Activated T-helper 2 cell treated with anti-CD3 and anti-CD28 coated beads, Interferon-gamma antibody, Interleukin-2, Interleukin-4, amounts not matched to agents 10 μg/mL and 5 μg/mL and 100 μg/mL, durations not matched to agents 14 hours and 24 hours and 36 hours (primary cell): ENCODE results near the gene ADPRH. TPM values are rescaled to one million over a fixed set of nuclear protein-coding genes. Genes with fewer than 3 reads are reported as not detected.
A peak's percentile ranks its signal among the peaks of the same experiment; 100 is the strongest.
"Not testable (repeated sequence)": the region's sequence is repeated elsewhere in the genome, so short reads cannot be mapped to it uniquely, and the experiment has no call there.

ENCODE experiments used
- DNase-seq: peaks from one replicate; pipeline ENCODE4 v3.0.0; 2021; ENCODE audit warnings: low spot score
- H3K27ac Mint-ChIP-seq: one replicate; pipeline ENCODE4 v1.8.0; 2021; ENCODE audit warnings: mixed read lengths
- H3K27me3 Mint-ChIP-seq: one replicate; pipeline ENCODE4 v1.8.0; 2021; ENCODE audit warnings: low read depth, mixed read lengths
- H3K36me3 Mint-ChIP-seq: one replicate; pipeline ENCODE4 v1.8.0; 2021; ENCODE audit warnings: low read depth, mixed read lengths
- H3K4me1 Mint-ChIP-seq: one replicate; pipeline ENCODE4 v1.8.0; 2021; ENCODE audit warnings: low read depth, mixed read lengths
- H3K4me3 Mint-ChIP-seq: one replicate; pipeline ENCODE4 v1.8.0; 2021; ENCODE audit warnings: low read depth, mild to moderate bottlenecking, moderate library complexity, mixed read lengths
- H3K9me3 Mint-ChIP-seq: one replicate; pipeline ENCODE4 v1.8.0; 2021; ENCODE audit warnings: mixed read lengths
- intact Hi-C: fragments of 100-400 bp; cut with micrococcal nuclease; formaldehyde crosslinking; loops from one replicate; pipeline ENCODE4 v1.15.1; 2023
- total RNA-seq: library from RNA; stranded (reverse); gene quantifications from 2 replicates; pipeline ENCODE4 v1.2.3, GENCODE V29; 2022

The ADPRH gene
- total RNA-seq, 1 donor from 2014 or later = 5.5 TPM

DNA sequence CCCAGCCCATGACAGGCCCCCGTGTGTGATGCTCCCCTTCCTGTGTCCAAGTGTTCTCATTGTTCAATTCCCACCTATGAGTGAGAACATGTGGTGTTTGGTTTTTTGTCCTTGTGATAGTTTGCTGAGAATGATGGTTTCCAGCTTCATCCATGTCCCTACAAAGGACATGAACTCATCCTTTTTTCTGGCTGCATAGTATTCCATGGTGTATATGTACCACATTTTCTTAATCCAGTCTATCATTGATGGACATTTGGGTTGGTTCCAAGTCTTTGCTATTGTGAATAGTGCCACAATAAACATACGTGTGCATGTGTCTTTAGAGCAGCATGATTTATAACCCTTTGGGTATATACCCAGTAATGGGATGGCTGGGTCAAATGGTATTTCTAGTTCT, 16.0 kb upstream of the ADPRH start:
- not testable (repeated sequence) for H3K9me3 Mint-ChIP-seq, H3K27ac Mint-ChIP-seq, H3K27me3 Mint-ChIP-seq, H3K4me3 Mint-ChIP-seq, H3K36me3 Mint-ChIP-seq, DNase-seq
- H3K4me1 Mint-ChIP-seq = peaks cover 26% of the 10 kb centered on the region
- intact Hi-C loops = loop anchor here (2.0 kb wide), 1 partner anchor 15 kb away; the partner anchor contains the start of gene ADPRH

DNA sequence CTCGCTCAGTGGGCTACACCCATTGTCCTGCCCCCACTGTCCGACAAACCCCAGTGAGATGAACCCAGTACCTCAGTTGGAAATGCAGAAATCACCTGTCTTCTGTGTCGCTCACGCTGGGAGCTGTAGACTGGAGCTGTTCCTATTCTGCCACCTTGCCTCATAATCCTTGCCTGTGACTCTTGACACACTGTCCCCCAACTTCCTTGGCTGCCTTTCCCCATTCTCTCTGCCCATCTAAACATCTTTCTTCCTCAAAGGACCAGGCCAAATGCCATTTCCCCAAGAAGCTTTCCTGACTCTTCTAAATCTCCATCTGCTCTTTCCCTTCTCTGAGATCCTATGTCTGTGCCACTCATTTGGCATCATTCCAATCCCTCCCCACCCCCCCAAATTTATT, 10.1 kb upstream of the ADPRH start:
- intact Hi-C loops = no loop called here
- Mint-ChIP-seq H3K9me3 (no peaks in the 10 kb centered on the region), H3K4me3 (no peak overlapping the region), H3K27me3 (peaks cover 9% of the 10 kb centered on the region), H3K4me1 (peaks cover 13% of the 10 kb centered on the region), H3K27ac (no peak overlapping the region), H3K36me3 (no peaks in the 10 kb centered on the region)
- no peak for DNase-seq

DNA sequence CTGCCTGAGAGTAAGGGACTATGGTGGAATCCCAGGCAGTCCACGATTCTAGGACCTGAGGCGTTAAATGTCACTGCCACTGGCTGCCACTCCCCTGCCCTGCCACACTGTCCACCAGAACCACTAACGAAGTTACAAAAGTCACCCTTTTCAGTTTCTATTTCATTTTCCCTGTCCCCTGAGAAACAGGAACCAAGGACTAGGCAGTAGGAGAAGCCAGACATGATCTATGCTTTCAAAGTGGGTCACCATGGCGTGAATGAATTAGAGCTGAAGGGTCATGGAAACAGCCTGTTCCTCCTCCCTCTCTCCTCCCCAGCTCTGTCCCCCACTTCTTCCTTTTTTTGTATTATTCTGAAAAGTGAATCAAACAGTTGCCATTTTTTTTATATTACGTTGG, 9.1 kb upstream of the ADPRH start:
- DNase-seq = no peak
- no peak overlapping the region for H3K4me3 Mint-ChIP-seq
- H3K27ac Mint-ChIP-seq = no peak overlapping the region
- no peaks in the 10 kb centered on the region for H3K36me3 Mint-ChIP-seq
- H3K27me3 Mint-ChIP-seq = peaks cover 9% of the 10 kb centered on the region
- intact Hi-C loops = no loop called here
- H3K9me3 Mint-ChIP-seq = no peaks in the 10 kb centered on the region
- H3K4me1 Mint-ChIP-seq = peaks cover 16% of the 10 kb centered on the region

DNA sequence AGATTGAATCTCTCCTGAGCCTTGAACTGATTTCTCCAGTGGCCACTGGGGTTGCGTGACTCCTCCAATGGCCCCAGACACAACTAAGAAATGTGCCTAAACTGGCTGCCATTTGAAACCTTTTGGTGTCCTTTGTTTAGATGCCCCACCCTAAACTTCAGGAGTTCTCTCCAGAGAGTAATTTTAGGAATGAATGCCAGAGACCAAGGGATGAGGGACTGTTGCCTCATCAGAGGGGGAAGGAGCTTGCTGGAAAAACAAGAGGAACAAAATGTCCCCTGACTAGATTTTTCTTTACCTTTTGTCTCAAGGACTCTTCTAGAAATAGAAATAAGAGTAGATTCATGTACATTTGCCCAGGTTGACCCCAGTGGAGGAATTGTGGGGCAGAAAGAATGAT, 8.1 kb upstream of the ADPRH start:
- no peak for DNase-seq
- Mint-ChIP-seq H3K27me3 (peaks cover 9% of the 10 kb centered on the region), H3K36me3 (no peaks in the 10 kb centered on the region), H3K27ac (no peak overlapping the region), H3K9me3 (no peaks in the 10 kb centered on the region), H3K4me3 (no peak overlapping the region), H3K4me1 (peaks cover 14% of the 10 kb centered on the region)
- intact Hi-C loops = no loop called here

DNA sequence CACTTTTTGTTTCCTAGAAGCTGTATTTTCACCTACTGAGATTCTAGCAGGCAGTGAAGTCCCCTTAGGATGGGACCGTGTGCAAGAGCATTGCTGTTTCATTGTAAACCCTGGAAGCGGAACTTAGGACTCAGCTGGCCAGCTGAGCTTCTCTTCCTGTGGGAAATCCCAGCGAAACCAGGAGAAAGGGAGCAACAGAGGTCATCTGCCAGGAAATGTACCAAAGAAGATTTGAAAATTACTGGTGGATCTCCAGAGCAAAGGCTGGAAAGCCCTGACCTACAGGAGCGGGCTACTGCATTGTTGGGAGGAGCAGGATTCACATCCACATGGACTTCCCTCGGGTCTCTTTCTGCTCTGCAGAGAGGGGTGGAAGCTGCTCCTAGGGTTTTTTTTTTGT, 7.6 kb upstream of the ADPRH start:
- no peak overlapping the region for H3K4me3 Mint-ChIP-seq
- H3K4me1 Mint-ChIP-seq = peaks cover 12% of the 10 kb centered on the region
- intact Hi-C loops = no loop called here
- no peak overlapping the region for H3K27ac Mint-ChIP-seq
- no peak for DNase-seq
- peaks cover 9% of the 10 kb centered on the region for H3K27me3 Mint-ChIP-seq
- no peaks in the 10 kb centered on the region for H3K36me3 Mint-ChIP-seq
- no peaks in the 10 kb centered on the region for H3K9me3 Mint-ChIP-seq

DNA sequence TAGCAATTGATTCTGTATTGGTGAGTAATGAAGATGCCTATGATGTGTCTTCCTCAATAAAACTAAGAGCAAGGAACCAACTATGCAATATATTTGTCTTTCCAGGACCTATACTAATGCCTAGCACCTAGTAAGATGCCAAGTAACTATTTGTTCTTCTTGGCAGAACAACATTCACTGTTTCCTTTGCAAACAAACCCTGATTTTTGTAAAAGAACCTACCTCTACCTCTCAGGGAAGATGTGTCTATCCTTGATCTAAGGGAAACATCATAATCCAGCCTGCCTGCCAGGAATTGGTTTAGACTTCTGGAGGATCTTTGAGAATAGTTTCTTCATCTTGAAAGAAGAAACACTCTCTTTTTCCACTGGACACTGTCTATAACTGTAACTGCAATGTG, 3.8 kb upstream of the ADPRH start:
- Mint-ChIP-seq H3K27me3 (peaks cover 1% of the 10 kb centered on the region), H3K27ac (no peak overlapping the region), H3K4me1 (peaks cover 14% of the 10 kb centered on the region), H3K9me3 (no peaks in the 10 kb centered on the region), H3K4me3 (no peak overlapping the region), H3K36me3 (no peaks in the 10 kb centered on the region)
- intact Hi-C loops = loop anchor here (5.0 kb wide), 1 partner anchor 102 kb away; the partner anchor contains the start of gene COX17
- no peak for DNase-seq

DNA sequence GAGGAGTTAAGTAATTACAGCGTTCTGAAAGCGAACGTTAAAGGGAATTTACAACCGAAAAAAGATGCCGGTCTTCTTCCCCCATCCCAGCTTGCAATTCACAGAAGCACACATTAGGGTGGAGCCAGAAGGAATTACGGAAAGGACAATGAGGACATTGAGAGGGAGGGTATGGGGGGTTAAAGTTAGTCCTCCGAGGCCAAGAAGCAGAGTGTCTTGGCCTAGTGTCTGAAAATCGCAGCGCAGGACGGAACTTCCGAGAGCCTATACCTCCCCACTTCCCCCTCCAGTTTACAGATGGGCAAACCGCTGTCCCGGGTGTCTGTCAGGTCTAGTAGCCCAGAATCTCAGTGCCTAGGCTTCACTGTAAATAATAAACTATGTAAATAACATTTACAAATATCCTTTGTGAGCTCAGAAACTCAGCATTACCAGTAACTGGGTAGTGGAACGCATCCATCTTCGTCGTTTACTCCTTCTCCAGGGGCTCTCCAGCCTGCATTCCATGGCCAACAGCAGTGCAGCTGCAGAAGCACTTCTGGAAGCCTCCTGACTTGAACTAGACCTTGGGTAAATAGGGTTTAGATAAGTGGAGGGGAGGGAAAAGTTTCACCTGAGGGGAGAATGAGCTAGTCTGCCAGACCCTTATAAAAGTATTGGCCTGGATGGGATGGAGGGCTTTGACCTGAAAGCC, 922 bp downstream of the ADPRH start:
- no peaks in the 10 kb centered on the region for H3K27me3 Mint-ChIP-seq
- DNase-seq = no peak
- H3K4me3 Mint-ChIP-seq = peak overlapping the region; percentile 84
- peaks cover 25% of the 10 kb centered on the region for H3K4me1 Mint-ChIP-seq
- H3K9me3 Mint-ChIP-seq = no peaks in the 10 kb centered on the region
- peak overlapping the region; percentile 85 for H3K27ac Mint-ChIP-seq
- intact Hi-C loops = loop anchor here (1.0 to 10.0 kb wide), 2 partner anchors 55 to 117 kb away; partner anchors contain the start of gene TMEM39A
- H3K36me3 Mint-ChIP-seq = no peaks in the 10 kb centered on the region

DNA sequence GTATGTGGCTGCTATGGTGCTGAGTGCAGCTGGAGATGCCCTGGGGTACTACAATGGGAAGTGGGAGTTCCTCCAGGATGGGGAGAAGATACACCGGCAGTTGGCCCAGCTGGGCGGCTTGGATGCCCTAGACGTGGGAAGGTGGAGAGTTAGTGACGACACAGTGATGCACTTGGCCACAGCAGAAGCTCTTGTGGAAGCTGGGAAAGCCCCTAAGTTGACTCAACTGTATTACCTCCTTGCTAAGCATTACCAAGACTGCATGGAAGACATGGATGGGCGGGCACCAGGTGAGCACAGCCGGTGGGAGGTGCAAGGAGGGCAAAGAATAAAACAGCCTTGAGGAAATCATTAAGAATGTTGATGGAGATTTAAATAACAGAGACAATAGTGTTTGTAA, 2.9 kb downstream of the ADPRH start:
- Mint-ChIP-seq H3K27ac (peak overlapping the region; percentile 27), H3K27me3 (no peaks in the 10 kb centered on the region), H3K36me3 (peaks cover 4% of the 10 kb centered on the region), H3K9me3 (no peaks in the 10 kb centered on the region), H3K4me3 (no peak overlapping the region), H3K4me1 (peaks cover 28% of the 10 kb centered on the region)
- intact Hi-C loops = loop anchor here (10.0 kb wide), 1 partner anchor 53 kb away; no protein-coding TSS in a partner anchor
- no peak for DNase-seq

DNA sequence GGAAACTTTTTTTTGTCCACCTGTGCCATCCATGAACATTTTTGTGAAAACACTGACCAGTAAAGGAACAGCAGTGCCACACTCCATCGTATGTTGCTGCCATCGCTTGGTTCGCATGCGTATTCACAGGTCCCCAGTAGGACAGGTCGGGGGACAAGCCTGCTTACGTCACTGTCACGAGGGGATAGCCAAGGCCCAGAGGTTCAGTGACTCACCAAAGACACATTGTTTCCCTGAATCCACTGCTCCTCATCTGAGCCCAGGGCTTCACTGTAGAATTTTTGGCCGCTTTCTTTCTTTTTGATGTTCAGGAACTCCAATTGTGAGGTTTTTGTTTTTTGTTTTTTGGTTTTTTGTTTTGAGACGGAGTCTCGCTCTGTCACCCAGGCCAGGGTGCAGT, 5.9 kb downstream of the ADPRH start:
- peaks cover 15% of the 10 kb centered on the region for H3K36me3 Mint-ChIP-seq
- intact Hi-C loops = loop anchor here (10.0 kb wide), 1 partner anchor 50 kb away; no protein-coding TSS in a partner anchor

DNA sequence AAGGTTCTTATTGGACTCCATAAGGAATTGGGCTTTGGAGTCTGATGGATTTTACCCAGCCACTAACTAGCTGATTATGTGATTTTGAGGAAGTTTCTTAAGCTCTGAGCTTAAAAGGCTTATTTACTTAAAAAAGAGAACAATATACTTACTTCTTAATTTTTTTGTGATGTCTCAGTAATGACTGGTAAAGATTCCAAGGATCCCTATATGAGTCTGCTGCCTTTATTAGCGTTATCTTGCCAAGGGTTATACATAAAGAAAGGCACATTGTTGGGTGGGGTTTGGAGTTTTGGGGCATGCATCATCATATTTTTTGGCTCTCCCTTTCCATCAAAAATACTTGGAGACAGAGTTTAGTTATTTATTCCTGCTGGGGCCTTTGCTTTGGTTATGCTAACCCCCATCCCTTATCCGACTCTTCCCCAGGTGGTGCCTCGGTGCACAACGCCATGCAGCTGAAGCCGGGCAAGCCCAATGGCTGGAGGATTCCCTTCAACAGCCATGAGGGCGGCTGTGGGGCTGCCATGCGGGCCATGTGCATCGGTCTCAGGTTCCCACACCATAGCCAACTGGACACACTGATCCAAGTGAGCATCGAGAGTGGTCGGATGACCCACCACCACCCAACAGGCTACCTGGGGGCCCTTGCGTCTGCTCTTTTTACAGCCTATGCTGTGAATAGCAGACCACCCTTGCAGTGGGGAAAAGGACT, 6.7 kb downstream of the ADPRH start:
- Mint-ChIP-seq H3K4me1 (peaks cover 36% of the 10 kb centered on the region), H3K9me3 (peaks cover 3% of the 10 kb centered on the region), H3K27ac (no peak overlapping the region), H3K4me3 (no peak overlapping the region), H3K27me3 (peaks cover 6% of the 10 kb centered on the region), H3K36me3 (peaks cover 17% of the 10 kb centered on the region)
- no peak for DNase-seq
- intact Hi-C loops = loop anchor here (10.0 kb wide), 1 partner anchor 49 kb away; no protein-coding TSS in a partner anchor

More for the DNA sequence above, 5.9 kb downstream of the ADPRH start:
- peaks cover 4% of the 10 kb centered on the region for H3K27me3 Mint-ChIP-seq
- H3K9me3 Mint-ChIP-seq = peaks cover 3% of the 10 kb centered on the region
- no peak for DNase-seq
- peaks cover 40% of the 10 kb centered on the region for H3K4me1 Mint-ChIP-seq
- no peak overlapping the region for H3K4me3 Mint-ChIP-seq
- no peak overlapping the region for H3K27ac Mint-ChIP-seq

DNA sequence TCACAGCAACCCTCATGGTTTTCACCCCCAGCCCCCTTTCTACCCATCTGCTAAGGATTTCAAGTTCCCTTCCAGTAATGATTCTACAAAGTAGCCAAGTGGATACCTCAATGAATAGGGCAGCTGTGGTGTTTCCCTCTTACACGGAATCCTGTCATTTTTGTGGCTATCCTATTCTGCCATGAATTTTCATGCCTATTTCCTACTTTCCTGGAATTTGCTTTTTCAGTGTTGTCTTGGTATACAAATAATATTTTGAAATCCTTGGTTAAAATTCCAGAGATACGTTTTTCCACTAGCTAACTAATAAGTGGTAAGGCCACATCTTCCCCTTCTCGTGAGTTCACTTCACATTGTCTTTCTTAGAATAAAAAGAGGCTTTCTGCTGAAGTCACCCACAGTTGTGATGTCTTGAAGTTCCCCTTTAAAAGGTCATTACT, 7.5 kb downstream of the ADPRH start:
- H3K4me1 Mint-ChIP-seq = peaks cover 33% of the 10 kb centered on the region
- H3K4me3 Mint-ChIP-seq = no peak overlapping the region
- DNase-seq = no peak
- intact Hi-C loops = loop anchor here (10.0 kb wide), 1 partner anchor 48 kb away; no protein-coding TSS in a partner anchor
- H3K9me3 Mint-ChIP-seq = peaks cover 3% of the 10 kb centered on the region
- no peak overlapping the region for H3K27ac Mint-ChIP-seq
- peaks cover 6% of the 10 kb centered on the region for H3K27me3 Mint-ChIP-seq
- H3K36me3 Mint-ChIP-seq = peaks cover 17% of the 10 kb centered on the region

DNA sequence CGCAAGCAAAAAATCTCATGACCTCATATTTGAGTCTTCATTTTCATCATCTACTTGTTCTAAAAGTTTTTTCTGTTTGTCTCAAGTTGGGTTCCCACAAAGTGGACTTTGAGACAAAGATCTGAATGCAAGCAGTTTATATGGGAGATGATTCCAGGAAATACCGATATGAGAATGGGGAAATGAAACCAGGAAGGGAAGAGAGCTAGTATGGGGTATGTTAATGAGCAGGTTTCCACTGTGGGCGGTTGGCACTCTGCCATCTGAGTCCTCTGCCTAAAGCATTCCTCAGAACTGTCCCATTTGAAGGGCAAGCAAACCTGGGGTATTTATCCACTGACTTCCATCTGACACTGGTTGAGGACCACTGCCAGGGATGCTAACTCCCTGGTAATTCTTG, 8.8 kb downstream of the ADPRH start:
- no peak for DNase-seq
- Mint-ChIP-seq H3K27ac (peak overlapping the region; percentile 31), H3K9me3 (peaks cover 3% of the 10 kb centered on the region), H3K4me1 (peaks cover 25% of the 10 kb centered on the region), H3K27me3 (peaks cover 11% of the 10 kb centered on the region), H3K4me3 (no peak overlapping the region), H3K36me3 (peaks cover 17% of the 10 kb centered on the region)
- intact Hi-C loops = loop anchor here (10.0 kb wide), 1 partner anchor 47 kb away; no protein-coding TSS in a partner anchor
